Prostate gland (tissue), 2 donors: ENCODE results near the gene PTPRE. TPM values are rescaled to one million over a fixed set of nuclear protein-coding genes. Genes with fewer than 3 reads are reported as not detected.
A peak's percentile ranks its signal among the peaks of the same experiment; 100 is the strongest.

ENCODE experiments used
- DNase-seq: peaks from one replicate; pipeline ENCODE4 v3.0.0-alpha.2; 2019; ENCODE audit warnings: low spot score
- H3K27ac ChIP-seq, 2 donors: fragments of 200-600 bp; sonication (generic); 2 replicates each; pipeline ENCODE4 v1.5.1; 2017 to 2019
- H3K27me3 ChIP-seq: fragments of 200-600 bp; sonication (generic); replicated peaks from 2 replicates; pipeline ENCODE4 v1.5.1; 2019; ENCODE audit not compliant: insufficient read depth
- H3K36me3 ChIP-seq, 2 donors: fragments of 200-600 bp; sonication (generic); 1 replicate in 1 of 2; 2 replicates in 1 of 2; pipeline versions ENCODE4 v1.5.1 to v1.8.1; 2017 to 2019
- H3K4me1 ChIP-seq: fragments of 200-600 bp; sonication (generic); replicated peaks from 2 replicates; pipeline ENCODE4 v1.5.1; 2019
- H3K4me3 ChIP-seq, 2 donors: fragments of 200-600 bp; sonication (generic); 2 replicates each; pipeline ENCODE4 v1.5.1; 2017 to 2019
- H3K9me3 ChIP-seq: fragments of 200-600 bp; sonication (generic); 2 replicates; pipeline ENCODE4 v1.5.1; 2017
- CTCF ChIP-seq, 4 experiments: fragments of 200-600 bp in 2 of 4; fragments of 450-650 bp in 2 of 4; sonication (generic) in 2 of 4; IDR thresholded peaks; 1 replicate in 3 of 4; 2 replicates in 1 of 4; pipeline ENCODE4 v1.5.1; 2016 to 2019; ENCODE audit warnings: antibody characterized with exemption in 4 of 4, mild to moderate bottlenecking in 2 of 4, moderate library complexity in 2 of 4
- POLR2A ChIP-seq: fragments of 450-650 bp; IDR thresholded peaks from one replicate; pipeline ENCODE4 v1.6.1; 2016; ENCODE audit warnings: antibody characterized with exemption, mild to moderate bottlenecking
- POLR2AphosphoS5 ChIP-seq: sonication (generic); formaldehyde crosslinking; IDR thresholded peaks from one replicate; pipeline ENCODE4 v1.6.1; 2017; ENCODE audit warnings: antibody characterized with exemption
- WGBS: methylation state at CpG from one replicate; pipeline ENCODE4 v1.1.5; 2018; 5-methylcytosine and 5-hydroxymethylcytosine counted together
- intact Hi-C: fragments of 100-400 bp; cut with DNase I; formaldehyde crosslinking; loops from one replicate; pipeline ENCODE4 v1.14.2; 2022
- total RNA-seq, 2 donors: library from RNA; depleted of rRNA; stranded (reverse); fragments of >200 nt; gene quantifications; one replicate each; pipeline ENCODE4 v1.1.0, GENCODE V29; 2016

Gene PTPRE
- total RNA-seq, 2 donors from 2014 or later = 4.5 to 14.3 TPM

- 84% methylated on average over 10 of the region's 10 CpGs for WGBS
Measured at GRCh38 chr10:127905848-127906261, 1.0 kb upstream of the PTPRE start.

DNA sequence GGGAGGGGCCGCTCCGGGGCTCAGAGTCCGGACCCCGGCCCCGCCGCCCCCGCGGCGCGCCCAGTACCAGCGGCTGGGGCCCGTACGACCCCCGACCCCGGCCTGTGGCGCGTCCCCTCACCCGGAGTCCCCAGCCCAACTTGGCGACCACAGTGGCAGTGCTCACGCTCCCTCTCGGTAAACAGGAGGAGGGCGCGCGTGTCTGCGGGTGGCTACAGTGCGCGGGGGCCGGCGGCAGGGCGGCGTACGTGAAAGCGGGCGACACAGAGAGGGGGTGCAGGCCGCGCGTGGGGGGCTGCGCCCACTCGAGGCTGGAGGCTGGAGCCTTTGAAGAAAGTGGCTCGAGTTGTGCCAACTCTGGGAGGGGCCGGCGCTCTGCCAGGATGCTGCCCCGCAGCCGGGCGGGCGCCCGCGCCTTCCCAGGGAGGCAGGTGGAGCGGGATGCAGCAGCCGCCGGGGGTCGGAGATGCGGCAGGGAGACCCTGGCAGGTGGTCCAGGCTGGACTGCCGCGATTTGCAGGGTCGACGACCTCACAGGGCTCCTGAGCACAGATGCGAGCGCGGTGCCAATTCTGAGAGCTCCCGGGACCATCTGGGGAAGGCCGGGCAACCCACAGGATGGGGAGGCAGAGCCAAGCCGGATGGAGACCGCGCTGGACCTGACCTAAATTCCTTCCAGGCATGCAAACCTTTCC is 655 bp downstream of the PTPRE start:
- no peak for DNase-seq
- H3K9me3 ChIP-seq = no peaks in the 10 kb centered on the region
- peak overlapping the region; percentile 39 to 41 for H3K27ac ChIP-seq
- H3K27me3 ChIP-seq = no peaks in the 10 kb centered on the region
- peak overlapping the region; percentile 41 to 54 for H3K4me3 ChIP-seq
- H3K36me3 ChIP-seq = no peaks in the 10 kb centered on the region
- H3K4me1 ChIP-seq = no peaks in the 10 kb centered on the region
- intact Hi-C loops = loop anchor here (2.0 kb wide), 2 partner anchors 105 to 161 kb away; no protein-coding TSS in a partner anchor
- WGBS = 4% methylated on average over 55 of the region's 65 CpGs
- no peak for TF ChIP-seq CTCF (IDR thresholded peaks at IDR 0.05)
- TF ChIP-seq POLR2AphosphoS5 = no peak
- TF ChIP-seq POLR2A = no peak

More at GRCh38 chr10:127905848-127906261, 1.0 kb upstream of the PTPRE start:
- Histone ChIP-seq H3K27me3 (no peaks in the 10 kb centered on the region), H3K4me3 (no peak overlapping the region), H3K36me3 (no peaks in the 10 kb centered on the region), H3K27ac (no peak overlapping the region), H3K4me1 (no peaks in the 10 kb centered on the region), H3K9me3 (no peaks in the 10 kb centered on the region)
- no peak for DNase-seq
- no peak for TF ChIP-seq POLR2AphosphoS5
- TF ChIP-seq POLR2A = no peak
- TF ChIP-seq CTCF (IDR thresholded peaks at IDR 0.05) = no peak
- intact Hi-C loops = loop anchor here (2.0 kb wide), 2 partner anchors 107 to 163 kb away; no protein-coding TSS in a partner anchor

- Histone ChIP-seq H3K36me3 (no peaks in the 10 kb centered on the region), H3K27ac (no peak overlapping the region), H3K4me3 (peak overlapping the region in 1 of 2 donors; percentile 54), H3K27me3 (no peaks in the 10 kb centered on the region), H3K9me3 (no peaks in the 10 kb centered on the region), H3K4me1 (no peaks in the 10 kb centered on the region)
- 76% methylated on average over 13 of the region's 13 CpGs for WGBS
- no peak for TF ChIP-seq CTCF (IDR thresholded peaks at IDR 0.05)
- TF ChIP-seq POLR2AphosphoS5 = no peak
- TF ChIP-seq POLR2A = no peak
- intact Hi-C loops = no loop called here
- DNase-seq = no peak
Measured at GRCh38 chr10:127908106-127908958, 1.4 kb downstream of the PTPRE start.

- no peak overlapping the region for H3K27ac ChIP-seq
Measured at GRCh38 chr10:127908959-127909267, 2.0 kb downstream of the PTPRE start.

More at GRCh38 chr10:127908959-127909267, 2.0 kb downstream of the PTPRE start:
- H3K9me3 ChIP-seq = no peaks in the 10 kb centered on the region
- no peak for DNase-seq
- TF ChIP-seq CTCF (IDR thresholded peaks at IDR 0.05) (no peak), POLR2AphosphoS5 (no peak), POLR2A (no peak)
- H3K4me1 ChIP-seq = no peaks in the 10 kb centered on the region
- H3K36me3 ChIP-seq = no peaks in the 10 kb centered on the region
- H3K4me3 ChIP-seq = no peak overlapping the region
- WGBS = 80% methylated on average over 7 of the region's 8 CpGs
- H3K27me3 ChIP-seq = no peaks in the 10 kb centered on the region
- intact Hi-C loops = no loop called here
